A549 (cell line): Measurements from ENCODE around the gene PUS7. TPM values are rescaled to one million over a fixed set of nuclear protein-coding genes. Genes with fewer than 3 reads are reported as not detected.
A peak's percentile ranks its signal among the peaks of the same experiment; 100 is the strongest.
"Not testable (repeated sequence)": the region's sequence is repeated elsewhere in the genome, so short reads cannot be mapped to it uniquely, and the experiment has no call there.

Source experiments
- ATAC-seq, 2 experiments: fragments of 200-7000 bp in 1 of 2; fragments of >200 bp in 1 of 2; cut with Nextera tagmentation in 1 of 2; cut with Tn5 transposase in 1 of 2; 3 replicates each; pipeline versions ENCODE4 v1.8.0 to v1.9.1; 2018 to 2020; ENCODE audit warnings: mild to moderate bottlenecking in 1 of 2, moderate library complexity in 1 of 2
- CTCF ChIA-PET: fragments of 300-600 bp; sonication (Branson Sonifier 250); formaldehyde crosslinking; extraction: SDS; loops from one replicate; lab custom pipeline; 2021; ENCODE audit warnings: antibody characterized with exemption, inconsistent platforms; lab: Yijun Ruan, JAX
- POLR2A ChIA-PET: fragments of 350-600 bp; formaldehyde crosslinking; extraction: SDS; loops from one replicate; lab custom pipeline; 2021; ENCODE audit warnings: antibody characterized with exemption, inconsistent platforms; lab: Yijun Ruan, JAX
- DNase-seq, 2 experiments: peaks; one replicate each; pipeline versions ENCODE4 v3.0.0 to v3.0.0-alpha.2; 2011 to 2016; ENCODE audit warnings: low read depth in 1 of 2, low spot score in 1 of 2
- FAIRE-seq: peaks from 2 replicates; lab custom pipeline; 2011; peaks lifted over from hg19 to GRCh38; lab: Jason Lieb, UNC
- H3K27ac ChIP-seq, 2 experiments: fragments of >200 bp; sonication (Bioruptor Twin); formaldehyde crosslinking; 3 replicates each; pipeline ENCODE4 v1.5.1; 2016 to 2017
- H3K4me1 ChIP-seq: fragments of >200 bp; sonication (Bioruptor Twin); formaldehyde crosslinking; 3 replicates; pipeline ENCODE4 v1.6.1; 2016
- H3K4me2 ChIP-seq: fragments of >200 bp; sonication (Bioruptor Twin); formaldehyde crosslinking; 3 replicates; pipeline ENCODE4 v1.6.1; 2016
- H3K4me3 ChIP-seq: fragments of >200 bp; sonication (Bioruptor Twin); formaldehyde crosslinking; 3 replicates; pipeline ENCODE4 v1.5.1; 2016
- H3K9me3 ChIP-seq: fragments of >200 bp; sonication (Bioruptor Twin); formaldehyde crosslinking; 3 replicates; pipeline ENCODE4 v1.6.1; 2016
- BHLHE40 ChIP-seq: IDR thresholded peaks from 2 replicates; pipeline ENCODE4 v1.6.1; 2012; ENCODE audit warnings: low read depth, low read length, inconsistent platforms
- CBX8 ChIP-seq: fragments of 200-600 bp; sonication (generic); IDR thresholded peaks from 2 replicates; pipeline ENCODE4 v1.6.1; 2016
- CEBPB ChIP-seq, 2 experiments: fragments of >200 bp in 1 of 2; sonication (Bioruptor Twin) in 1 of 2; formaldehyde crosslinking in 1 of 2; IDR thresholded peaks; 2 replicates each; pipeline ENCODE4 v1.6.1; 2012 to 2016
- EHF ChIP-seq: fragments of 250-450 bp; sonication (Bioruptor Pico); IDR thresholded peaks from 2 replicates; pipeline ENCODE4 v1.5.0; 2020; ENCODE audit warnings: mild to moderate bottlenecking
- EP300 ChIP-seq, 2 experiments: fragments of >200 bp; sonication (Bioruptor Twin); formaldehyde crosslinking; IDR thresholded peaks; 2 replicates in 1 of 2; 3 replicates in 1 of 2; pipeline ENCODE4 v1.6.1; 2016 to 2017
- ESRRA ChIP-seq: fragments of 150-350 bp; IDR thresholded peaks from 2 replicates; pipeline ENCODE4 v1.6.1; 2014; ENCODE audit warnings: mild to moderate bottlenecking, low read length, borderline replicate concordance
- FOSB ChIP-seq: fragments of 250-450 bp; sonication (Bioruptor Pico); IDR thresholded peaks from 2 replicates; pipeline ENCODE4 v1.5.0; 2020; ENCODE audit warnings: mild to moderate bottlenecking, moderate library complexity
- FOSL2 ChIP-seq, 2 experiments: fragments of 450-650 bp in 1 of 2; fragments of >200 bp in 1 of 2; sonication (Bioruptor Twin) in 1 of 2; formaldehyde crosslinking; IDR thresholded peaks; 2 replicates each; pipeline versions ENCODE4 v1.5.0 to v1.6.1; 2016 to 2020; ENCODE audit warnings: mild to moderate bottlenecking in 1 of 2, moderate library complexity in 1 of 2
- HDAC2 ChIP-seq: fragments of 200-600 bp; sonication (generic); IDR thresholded peaks from 2 replicates; pipeline ENCODE4 v1.6.1; 2016
- HOXA7 ChIP-seq: fragments of 250-450 bp; sonication (Bioruptor Pico); IDR thresholded peaks from 2 replicates; pipeline ENCODE4 v1.5.0; 2020; ENCODE audit warnings: mild to moderate bottlenecking, moderate library complexity
- HOXB13 ChIP-seq: fragments of 250-450 bp; sonication (Bioruptor Pico); IDR thresholded peaks from 2 replicates; pipeline ENCODE4 v1.5.0; 2020; ENCODE audit warnings: low read depth, mild to moderate bottlenecking, moderate library complexity
- MAFK ChIP-seq: fragments of 450-650 bp; IDR thresholded peaks from 2 replicates; pipeline ENCODE4 v1.6.1; 2014; ENCODE audit not compliant: partially characterized antibody
- MYC ChIP-seq: IDR thresholded peaks from 2 replicates; pipeline ENCODE4 v1.6.1; 2012; ENCODE audit warnings: mild to moderate bottlenecking, inconsistent platforms, low read length, improper control_type of control experiment, borderline replicate concordance
- NFE2L2 ChIP-seq: fragments of 150-350 bp; conservative IDR thresholded peaks from 2 replicates; pipeline ENCODE4 v1.6.1; 2014; ENCODE audit warnings: low read length
- NR3C1 ChIP-seq: fragments of >200 bp; sonication (Bioruptor Twin); formaldehyde crosslinking; IDR thresholded peaks from 3 replicates; pipeline ENCODE4 v1.6.1; 2017
- PHF8 ChIP-seq: fragments of 200-600 bp; sonication (generic); IDR thresholded peaks from 2 replicates; pipeline ENCODE4 v1.6.1; 2016; ENCODE audit warnings: low read depth, mild to moderate bottlenecking, antibody characterized with exemption, moderate library complexity, borderline replicate concordance
- POLR2A ChIP-seq: IDR thresholded peaks from 2 replicates; pipeline ENCODE4 v1.6.1; 2012; ENCODE audit warnings: mild to moderate bottlenecking, low read length
- POLR2AphosphoS2 ChIP-seq: conservative IDR thresholded peaks from 2 replicates; pipeline ENCODE4 v1.6.1; 2012; ENCODE audit warnings: low read length, improper control_type of control experiment, inconsistent platforms
- RARB ChIP-seq: fragments of 250-450 bp; sonication (Bioruptor Pico); IDR thresholded peaks from 2 replicates; pipeline ENCODE4 v1.8.0; 2021; ENCODE audit warnings: mild to moderate bottlenecking, moderate library complexity
- RCOR1 ChIP-seq: fragments of 150-350 bp; IDR thresholded peaks from 2 replicates; pipeline ENCODE4 v1.6.1; 2014; ENCODE audit warnings: antibody characterized with exemption, low read length, low read depth
- RFX5 ChIP-seq: fragments of 450-650 bp; IDR thresholded peaks from 2 replicates; pipeline ENCODE4 v1.7.1; 2014; ENCODE audit warnings: antibody characterized with exemption, mild to moderate bottlenecking, moderate library complexity
- SMC3 ChIP-seq: fragments of >200 bp; sonication (Bioruptor Twin); formaldehyde crosslinking; IDR thresholded peaks from 3 replicates; pipeline ENCODE4 v1.6.1; 2018; ENCODE audit warnings: inconsistent platforms
- ZC3H11A ChIP-seq: fragments of 450-650 bp; IDR thresholded peaks from 2 replicates; pipeline ENCODE4 v1.6.1; 2014; ENCODE audit warnings: antibody characterized with exemption, mild to moderate bottlenecking
- ZNF302 ChIP-seq: fragments of 250-450 bp; sonication (Bioruptor Pico); IDR thresholded peaks from 2 replicates; pipeline ENCODE4 v1.9.0; 2021; ENCODE audit warnings: inconsistent platforms, mild to moderate bottlenecking, moderate library complexity
- ZSCAN20 ChIP-seq: fragments of 250-450 bp; sonication (Bioruptor Pico); IDR thresholded peaks from 2 replicates; pipeline ENCODE4 v1.8.0; 2022; ENCODE audit warnings: mild to moderate bottlenecking, moderate library complexity
- WGBS: methylation state at CpG from one replicate; pipeline ENCODE4 v1.1.6; 2017; ENCODE audit errors: missing lambda C conversion rate; 5-methylcytosine and 5-hydroxymethylcytosine counted together
- polyA plus RNA-seq, 4 experiments: library from polyadenylated mRNA; depleted of rRNA in 3 of 4; stranded (reverse); fragments of >200 nt; fragmentation: RNase III in 1 of 4; extraction: RNeasy Plus Mini Kit Qiagen cat#74134 plus additional on column Dnase treatment in 1 of 4; gene quantifications; 2 replicates in 3 of 4; 3 replicates in 1 of 4; pipeline ENCODE4 v1.2.3, GENCODE V29; 2011 to 2017
- TF ChIP-seq, protein P1 (sequence below): IDR thresholded peaks from 2 replicates; pipeline ENCODE4 v1.6.1; 2012; ENCODE audit warnings: low read depth, borderline replicate concordance
- TF ChIP-seq, protein P2 (sequence below): fragments of 150-350 bp; IDR thresholded peaks from 2 replicates; pipeline ENCODE4 v1.6.1; 2014; ENCODE audit warnings: low read depth, mild to moderate bottlenecking, low read length
- TF ChIP-seq, protein P3 (sequence below): fragments of 200-600 bp; sonication (generic); IDR thresholded peaks from 2 replicates; pipeline ENCODE4 v1.6.1; 2016; ENCODE audit warnings: antibody characterized with exemption, mild to moderate bottlenecking, moderate library complexity

The PUS7 gene
- polyA plus RNA-seq, 2 of the 4 experiments (the other 2 are of a cell fraction): 33.1 to 47.9 TPM

DNA sequence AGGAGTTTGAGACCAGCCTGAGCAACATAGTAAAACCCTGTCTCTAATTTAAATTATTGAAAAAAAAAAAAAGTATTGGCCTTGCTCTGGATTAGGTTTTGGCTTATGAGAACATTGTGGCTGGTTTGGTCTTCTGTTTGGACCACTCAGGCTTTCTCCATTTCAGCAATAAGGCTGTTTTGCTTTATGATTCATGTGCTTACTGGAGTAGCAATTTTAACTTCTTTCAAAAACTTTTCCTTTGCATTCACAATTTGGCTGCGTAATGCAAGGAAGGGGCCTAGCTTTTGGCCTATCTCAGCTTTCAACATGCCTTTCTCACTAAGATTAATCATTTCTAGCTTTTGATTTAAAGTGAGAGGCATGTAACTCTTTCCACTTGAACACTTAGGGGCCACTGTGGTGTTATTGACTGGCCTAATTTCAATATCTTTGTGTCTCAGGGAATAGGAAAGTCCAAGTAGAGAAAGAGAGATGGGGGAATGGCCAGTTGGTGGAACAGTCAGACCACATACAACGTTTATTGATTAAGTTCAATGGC is 95.4 kb downstream of the PUS7 start:
- Histone ChIP-seq H3K4me1 (peaks cover 6% of the 10 kb centered on the region; the same call in 1 of the 3 replicates), H3K27ac (no peak overlapping the region)
- TF ChIP-seq BHLHE40: no peak
- TF ChIP-seq, all 56 proteins: peak for 0
- no peak for DNase-seq
- ChIA-PET POLR2A (no interaction called here), CTCF (interaction anchor here (0.6 to 2.5 kb wide), 5 partner anchors 22 to 446 kb away, joined by 3 to 9 read pairs (median 6); no protein-coding TSS in a partner anchor)
- ATAC-seq: no peak
- H3K9me3 ChIP-seq: no peaks in the 10 kb centered on the region
- H3K4me2 ChIP-seq: no peak overlapping the region
- WGBS: 52% methylated on average over 2 of the region's 2 CpGs
- no peak for FAIRE-seq
- H3K4me3 ChIP-seq: no peak overlapping the region

DNA sequence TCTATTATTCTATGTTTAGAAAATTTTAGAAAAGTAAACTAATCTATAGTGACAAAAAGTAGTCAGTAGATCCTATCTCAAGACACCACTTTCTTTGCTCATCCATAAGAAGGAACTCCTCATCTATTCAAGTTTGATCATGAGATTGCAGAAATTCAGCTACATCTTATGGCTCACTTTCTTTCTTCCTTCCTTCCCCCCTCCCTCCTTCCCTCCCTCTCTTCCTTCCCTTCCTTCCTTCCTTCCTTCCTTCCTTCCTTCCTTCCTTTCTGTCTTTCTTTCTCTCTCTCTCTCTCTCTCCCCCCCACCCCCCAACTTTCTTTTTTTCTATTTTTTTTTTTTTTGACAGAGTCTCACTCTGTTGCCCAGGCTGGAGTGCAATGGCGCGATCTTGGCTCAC is 98.1 kb downstream of the PUS7 start:
- Histone ChIP-seq H3K27ac (no peak overlapping the region), H3K4me1 (no peaks in the 10 kb centered on the region), H3K4me2 (no peak overlapping the region), H3K4me3 (no peak overlapping the region), H3K9me3 (no peaks in the 10 kb centered on the region)
- DNase-seq (no peak), FAIRE-seq (no peak)
- POLR2A ChIA-PET: no interaction called here
- 100% methylated on average over 2 of the region's 2 CpGs for WGBS
- CTCF ChIA-PET: no interaction called here
- TF ChIP-seq RFX5 (no peak), HDAC2 (no peak), BHLHE40 (no peak), ZSCAN20 (CRISPR knock-in tag) (no peak), EHF (no peak), MYC (no peak), ZNF302 (CRISPR knock-in tag) (no peak), NFE2L2 (no peak), ESRRA (no peak), RCOR1 (no peak), PHF8 (no peak), ZC3H11A (no peak), CBX8 (no peak), POLR2AphosphoS2 (no peak), HOXA7 (CRISPR knock-in tag) (no peak), SMC3 (no peak), POLR2A (no peak)
- TF ChIP-seq, protein P1, sequence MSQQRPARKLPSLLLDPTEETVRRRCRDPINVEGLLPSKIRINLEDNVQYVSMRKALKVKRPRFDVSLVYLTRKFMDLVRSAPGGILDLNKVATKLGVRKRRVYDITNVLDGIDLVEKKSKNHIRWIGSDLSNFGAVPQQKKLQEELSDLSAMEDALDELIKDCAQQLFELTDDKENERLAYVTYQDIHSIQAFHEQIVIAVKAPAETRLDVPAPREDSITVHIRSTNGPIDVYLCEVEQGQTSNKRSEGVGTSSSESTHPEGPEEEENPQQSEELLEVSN: no peak
- TF ChIP-seq, protein P2, sequence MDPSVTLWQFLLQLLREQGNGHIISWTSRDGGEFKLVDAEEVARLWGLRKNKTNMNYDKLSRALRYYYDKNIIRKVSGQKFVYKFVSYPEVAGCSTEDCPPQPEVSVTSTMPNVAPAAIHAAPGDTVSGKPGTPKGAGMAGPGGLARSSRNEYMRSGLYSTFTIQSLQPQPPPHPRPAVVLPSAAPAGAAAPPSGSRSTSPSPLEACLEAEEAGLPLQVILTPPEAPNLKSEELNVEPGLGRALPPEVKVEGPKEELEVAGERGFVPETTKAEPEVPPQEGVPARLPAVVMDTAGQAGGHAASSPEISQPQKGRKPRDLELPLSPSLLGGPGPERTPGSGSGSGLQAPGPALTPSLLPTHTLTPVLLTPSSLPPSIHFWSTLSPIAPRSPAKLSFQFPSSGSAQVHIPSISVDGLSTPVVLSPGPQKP: no peak
- TF ChIP-seq, all 56 proteins: peak for 0
- ATAC-seq: no peak

DNA sequence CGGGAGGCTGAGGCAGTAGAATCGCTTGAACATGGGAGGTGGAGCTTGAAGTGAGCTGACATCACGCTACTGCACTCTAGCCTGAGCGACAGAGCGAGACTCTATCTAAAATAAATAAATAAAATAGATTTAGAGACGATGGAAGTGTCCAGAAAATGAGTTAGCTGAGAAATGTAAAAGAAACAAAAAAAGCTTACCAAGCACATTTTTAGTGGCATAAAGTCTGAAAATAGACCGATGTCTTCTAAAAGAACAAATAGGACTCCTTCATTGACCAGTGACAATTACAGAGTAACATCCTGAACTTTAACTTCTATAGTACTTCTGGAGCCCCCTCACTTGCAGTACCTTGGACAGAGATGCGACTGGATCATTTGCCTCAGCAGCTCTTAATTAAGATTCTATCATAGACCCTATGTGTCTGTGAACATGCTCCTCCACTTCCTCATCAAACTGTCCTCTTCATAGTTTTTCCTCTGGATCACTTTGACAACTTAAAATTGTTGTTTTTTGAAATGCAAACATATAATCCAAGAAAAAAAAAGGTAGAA is 108.1 kb downstream of the PUS7 start:
- CTCF ChIA-PET: interaction anchor here (2.3 to 4.4 kb wide), 3 partner anchors 12 to 16 kb away, joined by 6 to 22 read pairs (median 21); no protein-coding TSS in a partner anchor
- POLR2A ChIA-PET: no interaction called here
- TF ChIP-seq CBX8: no peak
- no peak for TF ChIP-seq FOSB
- TF ChIP-seq MAFK: peak; percentile 87
- no peak for TF ChIP-seq HOXB13 (CRISPR knock-in tag)
- TF ChIP-seq RARB (CRISPR knock-in tag): no peak
- TF ChIP-seq CEBPB (IDR thresholded peaks at IDR 0.05): no peak
- TF ChIP-seq EP300 (IDR thresholded peaks at IDR 0.05): no peak
- TF ChIP-seq, protein P3, sequence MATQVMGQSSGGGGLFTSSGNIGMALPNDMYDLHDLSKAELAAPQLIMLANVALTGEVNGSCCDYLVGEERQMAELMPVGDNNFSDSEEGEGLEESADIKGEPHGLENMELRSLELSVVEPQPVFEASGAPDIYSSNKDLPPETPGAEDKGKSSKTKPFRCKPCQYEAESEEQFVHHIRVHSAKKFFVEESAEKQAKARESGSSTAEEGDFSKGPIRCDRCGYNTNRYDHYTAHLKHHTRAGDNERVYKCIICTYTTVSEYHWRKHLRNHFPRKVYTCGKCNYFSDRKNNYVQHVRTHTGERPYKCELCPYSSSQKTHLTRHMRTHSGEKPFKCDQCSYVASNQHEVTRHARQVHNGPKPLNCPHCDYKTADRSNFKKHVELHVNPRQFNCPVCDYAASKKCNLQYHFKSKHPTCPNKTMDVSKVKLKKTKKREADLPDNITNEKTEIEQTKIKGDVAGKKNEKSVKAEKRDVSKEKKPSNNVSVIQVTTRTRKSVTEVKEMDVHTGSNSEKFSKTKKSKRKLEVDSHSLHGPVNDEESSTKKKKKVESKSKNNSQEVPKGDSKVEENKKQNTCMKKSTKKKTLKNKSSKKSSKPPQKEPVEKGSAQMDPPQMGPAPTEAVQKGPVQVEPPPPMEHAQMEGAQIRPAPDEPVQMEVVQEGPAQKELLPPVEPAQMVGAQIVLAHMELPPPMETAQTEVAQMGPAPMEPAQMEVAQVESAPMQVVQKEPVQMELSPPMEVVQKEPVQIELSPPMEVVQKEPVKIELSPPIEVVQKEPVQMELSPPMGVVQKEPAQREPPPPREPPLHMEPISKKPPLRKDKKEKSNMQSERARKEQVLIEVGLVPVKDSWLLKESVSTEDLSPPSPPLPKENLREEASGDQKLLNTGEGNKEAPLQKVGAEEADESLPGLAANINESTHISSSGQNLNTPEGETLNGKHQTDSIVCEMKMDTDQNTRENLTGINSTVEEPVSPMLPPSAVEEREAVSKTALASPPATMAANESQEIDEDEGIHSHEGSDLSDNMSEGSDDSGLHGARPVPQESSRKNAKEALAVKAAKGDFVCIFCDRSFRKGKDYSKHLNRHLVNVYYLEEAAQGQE: peak; percentile 70
- TF ChIP-seq FOSL2 (IDR thresholded peaks at IDR 0.05): no peak
- TF ChIP-seq FOSL2 (CRISPR knock-in tag; IDR thresholded peaks at IDR 0.05): no peak
- no peak for TF ChIP-seq RFX5
- TF ChIP-seq NR3C1: no peak
- no peak for TF ChIP-seq SMC3
- Histone ChIP-seq H3K4me3 (no peak overlapping the region), H3K9me3 (no peaks in the 10 kb centered on the region), H3K4me1 (no peaks in the 10 kb centered on the region), H3K27ac (no peak overlapping the region), H3K4me2 (no peak overlapping the region)
- DNase-seq (no peak), ATAC-seq (no peak), FAIRE-seq (no peak)
- WGBS: 83% methylated on average over 8 of the region's 8 CpGs

DNA sequence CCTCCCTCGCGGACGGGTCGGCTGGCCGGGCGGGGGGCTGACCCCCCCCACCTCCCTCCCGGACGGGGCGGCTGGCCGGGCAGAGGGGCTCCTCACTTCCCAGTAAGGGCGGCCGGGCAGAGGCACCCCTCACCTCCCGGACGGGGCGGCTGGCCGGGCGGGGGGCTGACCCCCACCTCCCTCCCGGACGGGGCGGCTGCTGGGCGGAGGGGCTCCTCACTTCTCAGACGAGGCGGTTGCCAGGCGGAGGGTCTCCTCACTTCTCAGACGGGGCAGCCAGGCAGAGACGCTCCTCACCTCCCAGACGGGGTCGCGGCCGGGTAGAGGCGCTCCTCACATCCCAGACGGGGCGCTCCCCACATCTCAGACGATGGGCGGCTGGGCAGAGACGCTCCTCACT is 111.3 kb downstream of the PUS7 start:
- H3K4me2 ChIP-seq, H3K4me1 ChIP-seq, H3K9me3 ChIP-seq, H3K27ac ChIP-seq, DNase-seq, FAIRE-seq, POLR2A ChIA-PET, ATAC-seq, H3K4me3 ChIP-seq, CTCF ChIA-PET: not testable (repeated sequence)
- WGBS: 94% methylated on average over 7 of the region's 36 CpGs
